Colonic mucosa (tissue), 4 donors: ENCODE measurements around the gene ASMTL. TPM values are rescaled to one million over a fixed set of nuclear protein-coding genes. Genes with fewer than 3 reads are reported as not detected.

Experiments
- DNase-seq: peaks from one replicate; pipeline ENCODE4 v3.0.0-alpha.2; 2020
- H3K27ac ChIP-seq: fragments of 200-600 bp; one replicate; pipeline ENCODE4 v1.8.0; 2021
- H3K27me3 ChIP-seq: fragments of 200-600 bp; one replicate; pipeline ENCODE4 v1.8.0; 2021
- H3K36me3 ChIP-seq: fragments of 200-600 bp; one replicate; pipeline ENCODE4 v1.8.0; 2021
- H3K4me1 ChIP-seq: fragments of 200-600 bp; one replicate; pipeline ENCODE4 v1.8.0; 2021; ENCODE audit warnings: mild to moderate bottlenecking
- H3K4me3 ChIP-seq: fragments of 200-600 bp; one replicate; pipeline ENCODE4 v1.8.0; 2021
- H3K9ac ChIP-seq, 2 donors: one replicate each; pipeline ENCODE4 v1.7.0; 2013; ENCODE audit warnings: control low read depth in 2 of 2, low read depth in 2 of 2, low read length in 2 of 2
- H3K9me3 ChIP-seq: fragments of 200-600 bp; one replicate; pipeline ENCODE4 v1.8.0; 2021
- intact Hi-C: fragments of 100-400 bp; cut with DNase I; formaldehyde crosslinking; loops from one replicate; pipeline ENCODE4 v1.14.1; 2022
- total RNA-seq, 2 donors: library from RNA; stranded (reverse); fragmentation: NEBNext Ultra II Directional in 1 of 2; extraction: Animal tissue kit (Norgen Biotek cat#: 25700) in 1 of 2; gene quantifications; one replicate each; pipeline ENCODE4 v1.2.1, GENCODE V29; 2021
- TF ChIP-seq, protein P1 (sequence below): fragments of 200-600 bp; IDR thresholded peaks from one replicate; pipeline ENCODE4 v1.8.0; 2022; ENCODE audit warnings: antibody characterized with exemption, mild to moderate bottlenecking
- donor health status: healthy.
- donor health status: DM: no; HTN: no; CAD: no.
- donor health status: DM: no; HTN: no; CAD: no.

The ASMTL gene
- total RNA-seq, 2 donors from 2014 or later = 17.4 to 21.6 TPM

DNA sequence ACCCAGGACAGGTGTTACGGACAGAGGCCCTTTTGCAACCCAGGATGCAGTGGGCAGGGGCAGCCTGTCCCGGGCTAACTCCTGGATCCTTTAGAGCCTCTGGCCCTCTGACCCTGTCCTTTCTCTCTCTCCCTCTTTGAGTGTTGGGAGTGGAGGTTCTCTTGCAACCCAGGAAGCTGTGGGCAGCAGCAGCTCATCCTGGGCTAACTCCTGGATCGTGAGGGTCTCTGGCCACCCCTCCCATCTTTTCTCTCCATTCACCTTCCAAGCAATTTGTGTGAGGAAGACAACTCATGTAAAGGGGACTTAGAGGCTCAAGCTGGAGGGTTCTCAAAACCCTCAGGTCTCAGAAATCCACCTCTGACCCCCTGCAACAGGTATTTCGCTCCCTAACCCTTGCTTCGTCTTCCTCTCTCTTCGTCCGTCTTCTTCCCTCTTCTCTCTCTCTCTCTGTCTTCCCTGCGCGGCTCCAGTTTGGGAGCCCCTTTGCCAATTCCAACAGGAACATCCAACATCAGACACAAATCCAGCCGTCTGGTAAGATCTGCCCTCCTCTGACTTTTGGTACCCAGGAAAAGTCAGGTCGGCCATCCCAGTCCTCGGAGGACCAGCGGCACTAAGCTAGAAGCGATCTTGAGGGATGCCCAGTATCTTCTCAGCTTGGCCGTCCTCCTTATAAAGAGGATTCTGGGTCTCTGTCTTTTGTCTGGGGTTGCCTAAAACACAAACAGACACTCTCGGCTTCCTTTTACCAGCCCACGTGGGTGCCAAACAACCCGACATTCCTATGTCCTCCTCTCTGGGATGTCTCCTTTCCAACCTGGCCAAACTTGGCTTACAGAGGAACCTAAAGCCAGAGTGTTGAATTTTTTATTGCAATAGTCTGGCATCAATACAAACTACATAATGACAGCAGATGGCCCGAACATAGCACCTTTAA lies 7.9 kb downstream of the ASMTL start:
- no peak overlapping the region for H3K27ac ChIP-seq
- no peak overlapping the region for H3K4me3 ChIP-seq
- no peaks in the 10 kb centered on the region for H3K9me3 ChIP-seq
- H3K4me1 ChIP-seq = no peaks in the 10 kb centered on the region
- intact Hi-C loops = no loop called here
- no peak overlapping the region for H3K9ac ChIP-seq
- H3K36me3 ChIP-seq = no peaks in the 10 kb centered on the region
- H3K27me3 ChIP-seq = no peaks in the 10 kb centered on the region
- TF ChIP-seq, protein P1, sequence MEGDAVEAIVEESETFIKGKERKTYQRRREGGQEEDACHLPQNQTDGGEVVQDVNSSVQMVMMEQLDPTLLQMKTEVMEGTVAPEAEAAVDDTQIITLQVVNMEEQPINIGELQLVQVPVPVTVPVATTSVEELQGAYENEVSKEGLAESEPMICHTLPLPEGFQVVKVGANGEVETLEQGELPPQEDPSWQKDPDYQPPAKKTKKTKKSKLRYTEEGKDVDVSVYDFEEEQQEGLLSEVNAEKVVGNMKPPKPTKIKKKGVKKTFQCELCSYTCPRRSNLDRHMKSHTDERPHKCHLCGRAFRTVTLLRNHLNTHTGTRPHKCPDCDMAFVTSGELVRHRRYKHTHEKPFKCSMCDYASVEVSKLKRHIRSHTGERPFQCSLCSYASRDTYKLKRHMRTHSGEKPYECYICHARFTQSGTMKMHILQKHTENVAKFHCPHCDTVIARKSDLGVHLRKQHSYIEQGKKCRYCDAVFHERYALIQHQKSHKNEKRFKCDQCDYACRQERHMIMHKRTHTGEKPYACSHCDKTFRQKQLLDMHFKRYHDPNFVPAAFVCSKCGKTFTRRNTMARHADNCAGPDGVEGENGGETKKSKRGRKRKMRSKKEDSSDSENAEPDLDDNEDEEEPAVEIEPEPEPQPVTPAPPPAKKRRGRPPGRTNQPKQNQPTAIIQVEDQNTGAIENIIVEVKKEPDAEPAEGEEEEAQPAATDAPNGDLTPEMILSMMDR = no peak
- DNase-seq = no peak

DNA sequence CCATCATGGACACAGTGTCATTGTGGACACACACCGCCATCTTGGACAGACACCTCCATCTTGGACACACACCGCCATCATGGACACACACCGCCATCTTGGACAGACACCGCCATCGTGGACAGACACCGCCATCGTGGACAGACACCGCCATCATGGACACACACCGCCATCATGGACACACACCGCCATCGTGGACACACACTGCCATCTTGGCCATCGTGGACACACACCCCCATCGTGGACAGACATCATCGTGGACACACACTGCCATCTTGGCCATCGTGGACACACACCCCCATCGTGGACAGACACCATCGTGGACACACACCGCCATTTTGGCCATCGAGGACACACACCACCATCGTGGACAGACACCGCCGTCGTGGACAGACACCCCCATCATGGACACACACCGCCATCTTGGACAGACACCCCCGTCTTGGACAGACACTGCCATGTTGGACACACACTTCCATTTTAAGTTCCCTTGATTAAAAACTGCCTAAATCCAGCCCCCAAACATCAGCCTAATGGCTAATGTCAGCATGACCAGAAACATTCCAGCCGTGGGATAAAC lies 9.1 kb downstream of the ASMTL start:
- no peaks in the 10 kb centered on the region for H3K4me1 ChIP-seq
- no peaks in the 10 kb centered on the region for H3K36me3 ChIP-seq
- intact Hi-C loops = no loop called here
- TF ChIP-seq, protein P1 = no peak
- H3K9me3 ChIP-seq = no peaks in the 10 kb centered on the region
- no peaks in the 10 kb centered on the region for H3K27me3 ChIP-seq
- no peak for DNase-seq
- H3K27ac ChIP-seq = no peak overlapping the region
- H3K9ac ChIP-seq = no peak overlapping the region
- H3K4me3 ChIP-seq = no peak overlapping the region

DNA sequence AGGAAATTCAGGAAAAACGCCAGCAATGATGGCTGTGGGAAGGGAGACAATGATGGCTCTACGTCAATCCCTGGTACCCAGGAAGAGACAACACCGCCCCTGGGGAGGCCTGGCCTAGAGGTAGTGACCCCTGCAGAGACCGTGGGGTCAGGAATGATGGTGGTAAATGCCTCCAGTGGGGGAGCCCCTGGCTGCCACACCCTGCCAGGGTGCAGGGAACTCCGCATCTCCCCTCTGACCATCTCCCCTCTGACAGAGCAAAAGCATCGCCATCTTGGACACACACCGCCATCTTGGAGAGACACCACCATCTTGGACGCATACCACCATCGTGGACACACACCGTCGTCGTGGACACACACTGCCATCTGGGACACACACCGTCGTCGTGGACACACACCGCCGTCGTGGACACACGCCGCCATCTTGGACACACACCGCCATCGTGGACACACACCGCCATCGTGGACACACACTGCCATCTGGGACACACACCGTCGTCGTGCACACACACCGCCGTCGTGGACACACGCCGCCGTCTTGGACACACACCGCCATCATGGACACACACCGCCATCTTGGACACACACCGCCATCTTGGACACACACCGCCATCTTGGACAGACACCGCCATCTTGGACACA lies 9.9 kb downstream of the ASMTL start:
- Histone ChIP-seq H3K4me1 (no peaks in the 10 kb centered on the region), H3K9ac (no peak overlapping the region), H3K27me3 (no peaks in the 10 kb centered on the region), H3K4me3 (no peak overlapping the region), H3K27ac (no peak overlapping the region), H3K36me3 (no peaks in the 10 kb centered on the region), H3K9me3 (no peaks in the 10 kb centered on the region)
- TF ChIP-seq, protein P1 = no peak
- intact Hi-C loops = no loop called here
- DNase-seq = no peak

DNA sequence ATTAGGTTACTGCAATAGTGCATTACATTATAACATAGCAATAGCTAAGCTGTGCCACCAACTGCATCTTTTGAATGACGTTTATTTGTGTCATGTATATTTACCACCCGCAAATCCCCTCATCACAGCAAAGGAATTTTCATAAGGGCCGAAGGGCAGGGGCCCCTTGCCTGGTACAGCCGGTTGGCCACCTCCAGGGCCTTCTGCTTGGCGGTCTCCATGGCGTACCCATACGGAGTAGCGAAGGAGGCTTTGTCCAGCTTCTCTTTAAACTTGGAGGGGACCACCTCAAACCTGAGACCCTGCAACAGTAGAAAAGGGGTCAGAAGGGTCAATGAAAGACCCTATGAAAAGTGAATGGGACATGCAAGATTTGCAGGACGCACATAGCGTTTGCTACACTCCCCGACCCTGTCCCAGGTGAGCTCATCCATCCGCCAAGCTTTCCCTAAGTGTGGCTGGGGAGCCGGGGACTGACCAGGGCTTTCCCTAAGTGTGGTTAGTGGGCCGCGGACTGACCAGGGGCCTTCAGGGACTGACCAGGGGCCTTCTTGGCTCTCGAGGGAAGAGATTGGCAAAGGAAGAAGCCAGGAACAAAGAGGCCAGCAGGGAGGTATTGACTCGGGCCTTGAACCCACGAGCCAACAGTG lies 10.6 kb downstream of the ASMTL start:
- TF ChIP-seq, protein P1 = no peak
- Histone ChIP-seq H3K27me3 (no peaks in the 10 kb centered on the region), H3K4me1 (no peaks in the 10 kb centered on the region), H3K9me3 (no peaks in the 10 kb centered on the region), H3K27ac (no peak overlapping the region), H3K9ac (no peak overlapping the region), H3K4me3 (no peak overlapping the region), H3K36me3 (no peaks in the 10 kb centered on the region)
- no peak for DNase-seq
- intact Hi-C loops = no loop called here

DNA sequence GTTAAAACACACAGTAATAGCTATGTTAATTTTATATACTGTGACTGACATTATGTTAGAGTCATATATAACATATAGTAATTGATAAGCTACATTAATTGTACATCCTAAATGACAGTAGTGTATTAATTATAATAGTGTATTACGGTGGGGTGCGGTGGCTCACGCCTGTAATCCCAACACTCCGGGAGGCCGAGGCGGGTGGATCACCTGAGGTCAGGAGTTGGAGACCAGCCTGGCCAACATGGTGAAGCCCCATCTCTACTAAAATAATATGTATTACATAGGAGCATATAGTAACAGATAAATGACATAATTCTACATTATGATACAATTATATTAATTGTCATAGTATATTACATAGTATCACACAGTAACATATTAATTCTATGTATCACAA lies 12.2 kb downstream of the ASMTL start:
- H3K27ac ChIP-seq = no peak overlapping the region
- no peak for DNase-seq
- TF ChIP-seq, protein P1 = no peak
- no peak overlapping the region for H3K4me3 ChIP-seq
- no peaks in the 10 kb centered on the region for H3K36me3 ChIP-seq
- H3K4me1 ChIP-seq = no peaks in the 10 kb centered on the region
- intact Hi-C loops = no loop called here
- H3K9me3 ChIP-seq = no peaks in the 10 kb centered on the region
- no peaks in the 10 kb centered on the region for H3K27me3 ChIP-seq
- H3K9ac ChIP-seq = no peak overlapping the region
